Naive thymus-derived CD4-positive, alpha-beta T cell (primary cell): Measurements from ENCODE around the gene ZP4. TPM values are rescaled to one million over a fixed set of nuclear protein-coding genes. Genes with fewer than 3 reads are reported as not detected.

Experiments used
- ATAC-seq: fragments of 150-1000 bp; cut with Tn5 transposase; 2 replicates; pipeline ENCODE4 v1.10.0; 2021; ENCODE audit warnings: mild to moderate bottlenecking, moderate library complexity
- CTCF ChIA-PET: fragments of 350-600 bp; sonication (Branson Sonifier 250); formaldehyde crosslinking; loops from one replicate; lab custom pipeline; 2021; ENCODE audit warnings: antibody characterized with exemption; lab: Charles Lee
- POLR2A ChIA-PET: fragments of 350-600 bp; sonication (Branson Sonifier 250); formaldehyde crosslinking; loops from one replicate; lab custom pipeline; 2021; ENCODE audit warnings: antibody characterized with exemption, inconsistent platforms; lab: Charles Lee
- DNase-seq, 9 donors: peaks; one replicate each; pipeline versions ENCODE4 v3.0.0 to v3.0.0-alpha.2; 2020 to 2022; ENCODE audit warnings: mixed read lengths in 1 of 9
- H3K27ac ChIP-seq: one replicate; pipeline ENCODE4 v1.7.0; 2013; ENCODE audit warnings: mild to moderate bottlenecking, low read depth, low read length, moderate library complexity
- H3K27me3 ChIP-seq, 2 donors: one replicate each; pipeline ENCODE4 v1.7.0; 2013; ENCODE audit warnings: low read length in 2 of 2, mild to moderate bottlenecking in 2 of 2, moderate library complexity in 2 of 2; ENCODE audit not compliant: control insufficient read depth in 2 of 2, insufficient read depth in 2 of 2
- H3K36me3 ChIP-seq, 3 experiments: 1 replicate in 2 of 3; 2 replicates in 1 of 3; pipeline ENCODE4 v1.7.0; 2013; ENCODE audit warnings: low read length in 3 of 3, mild to moderate bottlenecking in 3 of 3, moderate library complexity in 1 of 3; ENCODE audit not compliant: insufficient read depth in 3 of 3, control insufficient read depth in 2 of 3
- H3K4me1 ChIP-seq, 2 donors: one replicate each; pipeline ENCODE4 v1.7.0; 2013; ENCODE audit warnings: low read length in 2 of 2, mild to moderate bottlenecking in 2 of 2, moderate library complexity in 1 of 2; ENCODE audit not compliant: control insufficient read depth in 2 of 2, insufficient read depth in 2 of 2
- H3K4me3 ChIP-seq: 2 replicates; pipeline ENCODE4 v1.7.0; 2013; ENCODE audit warnings: mild to moderate bottlenecking, low read length
- H3K9me3 ChIP-seq, 3 experiments: 1 replicate in 2 of 3; 2 replicates in 1 of 3; pipeline ENCODE4 v1.7.0; 2013; ENCODE audit warnings: low read length in 3 of 3; ENCODE audit not compliant: control insufficient read depth in 2 of 3
- H3K27ac Mint-ChIP-seq, 9 donors: one replicate each; pipeline ENCODE4 v1.8.0; 2020 to 2022; ENCODE audit warnings: mixed read lengths in 9 of 9, mild to moderate bottlenecking in 8 of 9, moderate library complexity in 5 of 9, inconsistent platforms in 2 of 9
- H3K27me3 Mint-ChIP-seq, 5 donors: one replicate each; pipeline ENCODE4 v1.8.0; 2021 to 2022; ENCODE audit warnings: mixed read lengths in 5 of 5, mild to moderate bottlenecking in 1 of 5
- H3K36me3 Mint-ChIP-seq, 5 donors: one replicate each; pipeline ENCODE4 v1.8.0; 2020 to 2022; ENCODE audit warnings: mixed read lengths in 5 of 5, mild to moderate bottlenecking in 3 of 5, inconsistent platforms in 1 of 5
- H3K4me1 Mint-ChIP-seq, 7 donors: one replicate each; pipeline ENCODE4 v1.8.0; 2020 to 2022; ENCODE audit warnings: mixed read lengths in 7 of 7, mild to moderate bottlenecking in 3 of 7, inconsistent platforms in 1 of 7
- H3K4me3 Mint-ChIP-seq, 10 donors: one replicate each; pipeline ENCODE4 v1.8.0; 2020 to 2022; ENCODE audit warnings: mild to moderate bottlenecking in 10 of 10, mixed read lengths in 10 of 10, moderate library complexity in 6 of 10, inconsistent platforms in 2 of 10
- H3K9me3 Mint-ChIP-seq, 11 donors: one replicate each; pipeline ENCODE4 v1.8.0; 2020 to 2022; ENCODE audit warnings: mixed read lengths in 11 of 11, mild to moderate bottlenecking in 4 of 11, inconsistent platforms in 1 of 11, moderate library complexity in 1 of 11
- intact Hi-C, 2 donors: fragments of 100-400 bp; cut with micrococcal nuclease; formaldehyde crosslinking; loops; one replicate each; pipeline ENCODE4 v1.15.1; 2023
- polyA plus RNA-seq, 2 donors: library from polyadenylated mRNA; unstranded; fragments of 300-500 nt; fragmentation: Illumina TruSeq; gene quantifications; one replicate each; pipeline ENCODE4 v1.2.3, GENCODE V29; 2021
- total RNA-seq, 6 experiments: library from RNA in 5 of 6; stranded (reverse) in 5 of 6; gene quantifications; 1 replicate in 5 of 6; 2 replicates in 1 of 6; pipeline ENCODE4 v1.2.3 and lab custom pipeline; 2021 to 2026

The ZP4 gene
- total and polyA plus RNA-seq, 7 experiments from 2014 or later: not detected

- no peaks in the 10 kb centered on the region for H3K36me3 Mint-ChIP-seq
- H3K27ac Mint-ChIP-seq: no peak overlapping the region
- peaks cover 4 to 18% (median 10%) of the 10 kb centered on the region in 11 donors for H3K9me3 Mint-ChIP-seq
- DNase-seq (no peak), ATAC-seq (no peak)
- intact Hi-C loops: no loop called here
- Histone ChIP-seq H3K9me3 (peaks cover 0 to 6% (median 0%) of the 10 kb centered on the region in 3 experiments), H3K27me3 (no peaks in the 10 kb centered on the region), H3K4me3 (no peak overlapping the region), H3K36me3 (no peaks in the 10 kb centered on the region), H3K27ac (no peak overlapping the region), H3K4me1 (no peaks in the 10 kb centered on the region)
- H3K4me1 Mint-ChIP-seq: no peaks in the 10 kb centered on the region
- POLR2A ChIA-PET: no interaction called here
- CTCF ChIA-PET: no interaction called here
- H3K27me3 Mint-ChIP-seq: no peaks in the 10 kb centered on the region
- no peak overlapping the region for H3K4me3 Mint-ChIP-seq
These were observed 22.6 kb upstream of the ZP4 start for GRCh38 chr1:237913345-237913744.

GRCh38 chr1:237911911-237912310, 21.2 kb upstream of the ZP4 start:
- no peak overlapping the region for H3K4me3 ChIP-seq
- ChIA-PET CTCF (no interaction called here), POLR2A (no interaction called here)
- ATAC-seq (no peak), DNase-seq (no peak)
- no peaks in the 10 kb centered on the region for H3K4me1 ChIP-seq
- peaks cover 0 to 23% (median 8%) of the 10 kb centered on the region in 11 donors for H3K9me3 Mint-ChIP-seq
- no peak overlapping the region for H3K27ac ChIP-seq
- no peaks in the 10 kb centered on the region for H3K27me3 Mint-ChIP-seq
- H3K27me3 ChIP-seq: no peaks in the 10 kb centered on the region
- no peak overlapping the region for H3K4me3 Mint-ChIP-seq
- H3K9me3 ChIP-seq: peaks cover 0 to 6% (median 0%) of the 10 kb centered on the region in 3 experiments
- H3K36me3 ChIP-seq: no peaks in the 10 kb centered on the region
- H3K27ac Mint-ChIP-seq: no peak overlapping the region
- H3K36me3 Mint-ChIP-seq: no peaks in the 10 kb centered on the region
- H3K4me1 Mint-ChIP-seq: no peaks in the 10 kb centered on the region
- intact Hi-C loops: no loop called here

- intact Hi-C loops: no loop called here
- Histone ChIP-seq H3K36me3 (no peaks in the 10 kb centered on the region), H3K4me1 (no peaks in the 10 kb centered on the region), H3K4me3 (no peak overlapping the region), H3K27ac (no peak overlapping the region), H3K27me3 (no peaks in the 10 kb centered on the region), H3K9me3 (peaks cover 0 to 6% (median 0%) of the 10 kb centered on the region in 3 experiments)
- Mint-ChIP-seq H3K9me3 (peaks cover 0 to 23% (median 7%) of the 10 kb centered on the region in 11 donors), H3K36me3 (no peaks in the 10 kb centered on the region), H3K4me1 (no peaks in the 10 kb centered on the region), H3K4me3 (no peak overlapping the region), H3K27me3 (no peaks in the 10 kb centered on the region), H3K27ac (no peak overlapping the region)
- no peak for DNase-seq
- ChIA-PET CTCF (no interaction called here), POLR2A (no interaction called here)
- ATAC-seq: no peak
These were observed 20.1 kb upstream of the ZP4 start for GRCh38 chr1:237910834-237911233.

- CTCF ChIA-PET: no interaction called here
- no peak overlapping the region for H3K27ac Mint-ChIP-seq
- peaks cover 0 to 28% (median 4%) of the 10 kb centered on the region in 11 donors for H3K9me3 Mint-ChIP-seq
- no peaks in the 10 kb centered on the region for H3K4me1 ChIP-seq
- H3K4me3 Mint-ChIP-seq: no peak overlapping the region
- peaks cover 0 to 5% (median 0%) of the 10 kb centered on the region in 5 donors for H3K27me3 Mint-ChIP-seq
- no peaks in the 10 kb centered on the region for H3K36me3 ChIP-seq
- no peaks in the 10 kb centered on the region for H3K4me1 Mint-ChIP-seq
- no peaks in the 10 kb centered on the region for H3K36me3 Mint-ChIP-seq
- POLR2A ChIA-PET: no interaction called here
- intact Hi-C loops: no loop called here
- H3K4me3 ChIP-seq: no peak overlapping the region
- ATAC-seq (no peak), DNase-seq (no peak)
- H3K27me3 ChIP-seq: no peaks in the 10 kb centered on the region
- no peak overlapping the region for H3K27ac ChIP-seq
- H3K9me3 ChIP-seq: no peaks in the 10 kb centered on the region
These were observed 13.2 kb upstream of the ZP4 start for GRCh38 chr1:237903961-237904360.

GRCh38 chr1:237902960-237903743, 12.4 kb upstream of the ZP4 start:
- Histone ChIP-seq H3K27me3 (no peaks in the 10 kb centered on the region), H3K36me3 (no peaks in the 10 kb centered on the region), H3K9me3 (no peaks in the 10 kb centered on the region), H3K4me3 (no peak overlapping the region), H3K27ac (no peak overlapping the region), H3K4me1 (no peaks in the 10 kb centered on the region)
- Mint-ChIP-seq H3K27ac (no peak overlapping the region), H3K9me3 (peaks cover 0 to 21% (median 2%) of the 10 kb centered on the region in 11 donors), H3K36me3 (no peaks in the 10 kb centered on the region), H3K27me3 (peaks cover 0 to 5% (median 0%) of the 10 kb centered on the region in 5 donors), H3K4me3 (no peak overlapping the region), H3K4me1 (no peaks in the 10 kb centered on the region)
- ChIA-PET POLR2A (no interaction called here), CTCF (no interaction called here)
- no peak for DNase-seq
- ATAC-seq: no peak
- intact Hi-C loops: no loop called here

GRCh38 chr1:237901299-237901934, 10.7 kb upstream of the ZP4 start:
- H3K36me3 Mint-ChIP-seq: no peaks in the 10 kb centered on the region
- H3K4me1 ChIP-seq: no peaks in the 10 kb centered on the region
- H3K27ac Mint-ChIP-seq: no peak overlapping the region
- no peak overlapping the region for H3K4me3 Mint-ChIP-seq
- CTCF ChIA-PET: no interaction called here
- no peaks in the 10 kb centered on the region for H3K9me3 ChIP-seq
- H3K27me3 Mint-ChIP-seq: peaks cover 0 to 5% (median 0%) of the 10 kb centered on the region in 5 donors
- intact Hi-C loops: no loop called here
- H3K9me3 Mint-ChIP-seq: peaks cover 0 to 17% (median 1%) of the 10 kb centered on the region in 11 donors
- POLR2A ChIA-PET: no interaction called here
- no peaks in the 10 kb centered on the region for H3K4me1 Mint-ChIP-seq
- no peak overlapping the region for H3K27ac ChIP-seq
- H3K36me3 ChIP-seq: no peaks in the 10 kb centered on the region
- no peak for ATAC-seq
- DNase-seq: no peak
- no peaks in the 10 kb centered on the region for H3K27me3 ChIP-seq
- no peak overlapping the region for H3K4me3 ChIP-seq
